Psoas muscle (tissue), 8 donors: ENCODE results near the gene VPS16. TPM values are rescaled to one million over a fixed set of nuclear protein-coding genes. Genes with fewer than 3 reads are reported as not detected.

Source experiments
- ATAC-seq, 4 donors: fragments of 200-7000 bp; cut with Tn5 transposase; one replicate each; pipeline ENCODE4 v1.9.1; 2020; ENCODE audit warnings: moderate library complexity in 3 of 4, mild to moderate bottlenecking in 2 of 4
- DNase-seq, 2 donors: peaks; one replicate each; pipeline ENCODE4 v3.0.0-alpha.2; 2020
- H3K27ac ChIP-seq: fragments of 200-600 bp; one replicate; pipeline ENCODE4 v1.8.0; 2022
- H3K27me3 ChIP-seq, 3 donors: fragments of 200-600 bp in 1 of 3; one replicate each; pipeline versions ENCODE4 v1.6.1 to v1.8.0; 2013 to 2022; ENCODE audit warnings: low read length in 2 of 3, mild to moderate bottlenecking in 2 of 3, moderate library complexity in 1 of 3; ENCODE audit not compliant: insufficient read depth in 3 of 3
- H3K36me3 ChIP-seq, 2 donors: fragments of 200-600 bp in 1 of 2; one replicate each; pipeline versions ENCODE4 v1.6.1 to v1.8.0; 2013 to 2022; ENCODE audit warnings: low read depth in 1 of 2, mild to moderate bottlenecking in 1 of 2, moderate library complexity in 1 of 2; ENCODE audit not compliant: insufficient read depth in 1 of 2
- H3K4me1 ChIP-seq: fragments of 200-600 bp; one replicate; pipeline ENCODE4 v1.8.0; 2022
- H3K4me3 ChIP-seq: fragments of 200-600 bp; one replicate; pipeline ENCODE4 v1.8.0; 2022; ENCODE audit warnings: mild to moderate bottlenecking
- H3K9me3 ChIP-seq: fragments of 200-600 bp; one replicate; pipeline ENCODE4 v1.8.0; 2022
- WGBS, 3 donors: extraction: QIAGEN DNeasy Blood & Tissue Kit; methylation state at CpG; one replicate each; pipeline versions ENCODE4 v1.1.6 to v1.1.7; 2013; 5-methylcytosine and 5-hydroxymethylcytosine counted together
- intact Hi-C, 2 donors: fragments of 100-400 bp; cut with DNase I; formaldehyde crosslinking; loops; one replicate each; pipeline versions ENCODE4 v1.11.0 to v1.14.2; 2022
- polyA plus RNA-seq, 3 donors: library from polyadenylated mRNA; stranded (reverse); fragments of 200-250 nt; gene quantifications; one replicate each; pipeline ENCODE4 v1.2.3, GENCODE V29; 2013
- total RNA-seq, 4 donors: library from RNA; stranded (reverse); fragmentation: NEBNext Ultra II Directional in 2 of 4; extraction: Animal tissue kit (Norgen Biotek cat#: 25700) in 2 of 4; gene quantifications; one replicate each; pipeline versions ENCODE4 v1.2.1 to v1.2.4, GENCODE V29; 2021 to 2023
- TF ChIP-seq, protein P1 (sequence below): fragments of 200-600 bp; IDR thresholded peaks from one replicate; pipeline ENCODE4 v1.8.0; 2022; ENCODE audit warnings: antibody characterized with exemption
- donor health status: healthy with polysubstance abuse.
- donor health status: DM: no; HTN: no; CAD: no; lungs with moderate emphysema.
- donor health status: Bipolar disorder and iron deficiency.
- donor health status: healthy.
- donor health status: DM: yes; HTN: yes; CAD: no.
- donor health status: DM: no; HTN: no; CAD: no.
- donor health status: DM: no; HTN: no; CAD: no.
- donor health status: DM: yes; HTN: yes; CAD: no.

The VPS16 gene
- total and polyA plus RNA-seq, 7 donors, result 17.1 to 25.5 (median 20.2) TPM

DNA sequence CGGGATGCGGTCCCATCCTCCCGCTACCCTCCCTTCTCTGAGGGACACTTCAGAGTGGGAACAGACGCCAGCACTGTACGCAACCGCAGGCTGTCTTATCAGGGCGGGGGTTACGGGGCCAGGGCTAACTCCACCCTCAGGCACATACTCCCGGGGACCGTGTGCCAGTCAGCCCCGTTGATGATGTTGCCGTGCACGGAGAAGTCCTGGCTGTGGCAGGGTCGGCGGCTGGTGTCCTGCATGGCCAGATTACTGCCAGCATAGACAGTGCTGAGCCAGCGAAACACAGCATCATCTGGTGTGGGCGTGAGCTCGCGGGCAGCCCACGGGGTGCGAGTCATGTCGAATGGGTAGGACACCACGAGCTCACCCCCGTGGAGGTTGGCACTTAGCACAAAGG lies 45.1 kb upstream of the VPS16 start:
- no peak for DNase-seq
- WGBS, 3 donors, result 89 to 90% (median 89%) methylated on average over 24 of the region's 24 CpGs
- Histone ChIP-seq H3K27ac (no peak overlapping the region), H3K4me3 (no peak overlapping the region), H3K36me3 (no peaks in the 10 kb centered on the region), H3K9me3 (no peaks in the 10 kb centered on the region), H3K27me3 (peaks cover 0 to 57% (median 22%) of the 10 kb centered on the region in 3 donors), H3K4me1 (no peaks in the 10 kb centered on the region)
- TF ChIP-seq, protein P1, sequence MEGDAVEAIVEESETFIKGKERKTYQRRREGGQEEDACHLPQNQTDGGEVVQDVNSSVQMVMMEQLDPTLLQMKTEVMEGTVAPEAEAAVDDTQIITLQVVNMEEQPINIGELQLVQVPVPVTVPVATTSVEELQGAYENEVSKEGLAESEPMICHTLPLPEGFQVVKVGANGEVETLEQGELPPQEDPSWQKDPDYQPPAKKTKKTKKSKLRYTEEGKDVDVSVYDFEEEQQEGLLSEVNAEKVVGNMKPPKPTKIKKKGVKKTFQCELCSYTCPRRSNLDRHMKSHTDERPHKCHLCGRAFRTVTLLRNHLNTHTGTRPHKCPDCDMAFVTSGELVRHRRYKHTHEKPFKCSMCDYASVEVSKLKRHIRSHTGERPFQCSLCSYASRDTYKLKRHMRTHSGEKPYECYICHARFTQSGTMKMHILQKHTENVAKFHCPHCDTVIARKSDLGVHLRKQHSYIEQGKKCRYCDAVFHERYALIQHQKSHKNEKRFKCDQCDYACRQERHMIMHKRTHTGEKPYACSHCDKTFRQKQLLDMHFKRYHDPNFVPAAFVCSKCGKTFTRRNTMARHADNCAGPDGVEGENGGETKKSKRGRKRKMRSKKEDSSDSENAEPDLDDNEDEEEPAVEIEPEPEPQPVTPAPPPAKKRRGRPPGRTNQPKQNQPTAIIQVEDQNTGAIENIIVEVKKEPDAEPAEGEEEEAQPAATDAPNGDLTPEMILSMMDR, result no peak
- intact Hi-C loops, result no loop called here
- ATAC-seq, result no peak

DNA sequence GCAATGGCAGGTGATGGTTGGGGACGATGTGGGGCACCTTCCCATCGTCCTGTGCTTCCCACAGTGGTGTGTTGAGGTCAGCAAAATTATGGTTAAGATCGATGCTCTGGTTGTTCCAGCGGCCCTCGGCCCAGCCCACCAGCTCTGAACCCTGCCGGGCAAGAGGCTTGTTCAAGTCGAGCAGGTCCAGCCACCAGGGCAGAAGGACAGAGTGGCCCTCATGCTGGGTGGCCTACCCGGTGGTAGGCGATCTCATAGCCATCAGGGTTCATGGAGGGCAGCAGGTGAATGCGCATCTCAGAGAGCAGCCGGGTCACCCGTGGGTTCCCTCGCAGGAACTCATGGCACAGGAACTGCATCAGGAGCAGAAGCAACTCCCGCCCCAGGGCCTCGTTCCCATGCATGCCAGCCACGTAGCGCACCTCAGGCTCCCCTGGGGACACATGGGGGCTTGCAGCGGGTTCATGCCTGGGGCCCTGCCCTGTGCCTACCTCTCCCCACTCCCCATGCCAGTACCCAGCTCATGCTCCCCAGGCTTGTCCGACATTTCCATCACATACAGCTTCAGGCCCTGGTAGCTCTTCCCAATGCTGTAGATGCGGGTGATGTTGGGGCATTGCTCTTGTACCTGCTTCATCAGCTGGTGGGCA lies 44.4 kb upstream of the VPS16 start:
- Histone ChIP-seq H3K4me1 (no peaks in the 10 kb centered on the region), H3K4me3 (no peak overlapping the region), H3K27ac (no peak overlapping the region), H3K27me3 (peaks cover 0 to 64% (median 25%) of the 10 kb centered on the region in 3 donors), H3K36me3 (no peaks in the 10 kb centered on the region), H3K9me3 (no peaks in the 10 kb centered on the region)
- intact Hi-C loops, result no loop called here
- DNase-seq (no peak), ATAC-seq (no peak)
- 90 to 93% (median 93%) methylated on average over 18 to 20 of the region's 20 CpGs for WGBS, 3 donors
- TF ChIP-seq, protein P1, result no peak

DNA sequence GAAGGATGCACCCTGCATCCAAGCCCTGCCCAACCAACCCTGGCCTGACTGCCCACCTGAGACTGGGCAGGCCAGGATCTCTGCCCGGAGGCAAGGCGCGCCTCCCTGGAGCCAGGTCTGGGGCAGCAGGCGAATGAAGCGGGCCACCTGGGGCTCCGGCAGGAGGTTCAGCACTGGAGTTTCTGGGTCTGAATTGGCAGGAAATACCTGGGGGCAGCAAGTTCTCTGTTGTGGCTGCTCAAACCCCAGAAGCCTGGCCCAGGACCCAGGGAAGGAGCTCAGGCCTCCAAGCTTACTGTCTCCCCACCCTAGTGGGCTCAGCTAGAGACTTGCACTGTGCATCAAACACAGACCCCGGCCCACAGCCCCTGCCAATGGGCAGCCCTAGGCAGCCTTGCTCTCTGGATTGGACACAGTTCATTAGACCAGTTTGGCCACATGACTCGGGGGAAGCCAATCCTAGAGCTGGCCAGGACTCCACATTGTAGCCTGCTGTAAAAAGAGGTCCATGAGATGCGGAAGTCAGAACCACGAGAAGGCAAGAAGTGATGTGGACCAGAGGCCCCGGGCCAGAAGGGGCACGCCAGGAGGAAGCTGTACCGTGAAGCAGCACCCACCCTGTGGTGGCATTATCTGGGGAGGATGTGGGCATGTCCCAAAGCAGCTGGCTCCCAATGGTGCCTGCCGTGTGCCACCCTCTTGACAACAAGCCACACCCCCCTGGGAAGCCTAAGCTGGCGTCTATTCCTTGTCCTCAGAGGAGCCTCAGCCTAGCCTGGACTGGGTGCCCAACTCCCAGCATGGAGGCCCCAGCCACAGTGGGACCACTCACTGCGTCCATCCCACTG lies 43.2 kb upstream of the VPS16 start:
- no peak overlapping the region for H3K27ac ChIP-seq
- WGBS, 3 donors, result 81 to 88% (median 83%) methylated on average over 16 of the region's 16 CpGs
- DNase-seq (no peak), ATAC-seq (no peak)
- H3K4me3 ChIP-seq, result no peak overlapping the region
- H3K9me3 ChIP-seq, result no peaks in the 10 kb centered on the region
- peaks cover 0 to 76% (median 30%) of the 10 kb centered on the region in 3 donors for H3K27me3 ChIP-seq
- intact Hi-C loops, result no loop called here
- TF ChIP-seq, protein P1, result no peak
- H3K4me1 ChIP-seq, result no peaks in the 10 kb centered on the region
- H3K36me3 ChIP-seq, result no peaks in the 10 kb centered on the region

DNA sequence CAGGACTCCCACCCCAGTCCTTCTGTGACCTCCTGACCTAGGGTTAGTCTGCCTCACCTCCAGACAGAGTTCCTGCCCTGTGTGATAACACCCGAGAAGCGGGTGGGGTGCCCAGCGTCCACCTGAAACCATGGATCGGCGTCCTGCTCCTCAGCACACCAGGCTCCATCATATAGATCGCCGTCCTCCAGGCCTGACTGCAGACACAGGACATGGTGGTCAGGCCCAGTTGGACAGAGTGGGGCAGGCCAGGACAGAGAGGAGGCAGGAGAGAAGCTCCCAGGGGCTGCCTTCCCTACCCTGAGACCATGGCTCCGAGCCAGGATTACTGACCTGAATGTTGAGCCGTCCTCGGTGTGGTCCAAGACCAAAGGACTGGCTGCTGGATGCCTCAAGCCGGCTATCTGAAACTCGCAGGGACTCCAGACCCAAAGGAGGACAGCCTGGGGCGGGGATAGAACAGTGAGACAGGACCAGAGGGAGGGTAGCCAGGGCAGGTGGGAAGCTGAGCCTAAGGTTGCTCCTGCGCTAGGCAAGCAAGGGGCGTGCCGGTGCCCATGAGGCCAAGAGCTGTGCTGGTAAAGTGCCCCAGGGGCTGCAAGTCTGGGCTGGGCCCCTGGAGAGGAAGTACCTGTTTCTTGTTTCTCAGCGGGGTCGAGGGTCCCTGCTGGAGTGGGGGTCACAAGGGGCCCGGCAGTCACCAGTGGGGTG lies 42.3 kb upstream of the VPS16 start:
- peaks cover 0 to 80% (median 35%) of the 10 kb centered on the region in 3 donors for H3K27me3 ChIP-seq
- no peak for DNase-seq
- ATAC-seq, result no peak
- H3K27ac ChIP-seq, result no peak overlapping the region
- no peaks in the 10 kb centered on the region for H3K36me3 ChIP-seq
- intact Hi-C loops, result no loop called here
- H3K9me3 ChIP-seq, result no peaks in the 10 kb centered on the region
- H3K4me1 ChIP-seq, result no peaks in the 10 kb centered on the region
- TF ChIP-seq, protein P1, result no peak
- H3K4me3 ChIP-seq, result no peak overlapping the region
- WGBS, 3 donors, result 87 to 91% (median 89%) methylated on average over 19 of the region's 19 CpGs
